Kidney tubule cell (primary cell): ENCODE data around the gene SCGB1D1.

Source experiments
- DNase-seq: peaks from one replicate; pipeline ENCODE4 v3.0.0-alpha.2; 2018; ENCODE audit warnings: low spot score

SCGB1D1 gene

GRCh38 chr11:62190011-62190410 is at the start of gene SCGB1D1:
Gene SCGB1D1, plus strand, starts transcription at chr11:62190216. Its CDS starts 69 bp downstream, at chr11:62190285.
- DNase-seq = no peak

GRCh38 chr11:62140304-62141110 is 49.5 kb upstream of the SCGB1D1 start:
- DNase-seq = no peak

- DNase-seq = no peak
Measured at GRCh38 chr11:62141111-62142042, 48.6 kb upstream of the SCGB1D1 start.

GRCh38 chr11:62142043-62142375 is 48.0 kb upstream of the SCGB1D1 start:
- no peak for DNase-seq

GRCh38 chr11:62142921-62143320 is 47.1 kb upstream of the SCGB1D1 start:
- no peak for DNase-seq

- DNase-seq = no peak
Measured at GRCh38 chr11:62143727-62144126, 46.3 kb upstream of the SCGB1D1 start.

GRCh38 chr11:62144641-62145255 is 45.3 kb upstream of the SCGB1D1 start:
- DNase-seq = no peak

- no peak for DNase-seq
Measured at GRCh38 chr11:62145261-62145871, 44.6 kb upstream of the SCGB1D1 start.

GRCh38 chr11:62146476-62147200 is 43.4 kb upstream of the SCGB1D1 start:
- no peak for DNase-seq

- DNase-seq = no peak
Measured at GRCh38 chr11:62147545-62147944, 42.5 kb upstream of the SCGB1D1 start.

GRCh38 chr11:62148271-62148980 is 41.6 kb upstream of the SCGB1D1 start:
- DNase-seq = no peak

- no peak for DNase-seq
Measured at GRCh38 chr11:62149986-62150886, 39.8 kb upstream of the SCGB1D1 start.

GRCh38 chr11:62150887-62151736 is 38.9 kb upstream of the SCGB1D1 start:
- DNase-seq = no peak

- DNase-seq = no peak
Measured at GRCh38 chr11:62151737-62152102, 38.3 kb upstream of the SCGB1D1 start.

- DNase-seq = no peak
Measured at GRCh38 chr11:62152245-62153086, 37.5 kb upstream of the SCGB1D1 start.

- DNase-seq = no peak
Measured at GRCh38 chr11:62153087-62153395, 37.0 kb upstream of the SCGB1D1 start.

GRCh38 chr11:62153617-62154016 is 36.4 kb upstream of the SCGB1D1 start:
- no peak for DNase-seq

- DNase-seq = no peak
Measured at GRCh38 chr11:62157603-62158002, 32.4 kb upstream of the SCGB1D1 start.
